Tibial artery (tissue), 4 donors: Measurements from ENCODE around the gene STPG2.
A peak's percentile ranks its signal among the peaks of the same experiment; 100 is the strongest.

ENCODE experiments used
- DNase-seq, 2 donors: peaks; one replicate each; pipeline ENCODE4 v3.0.0-alpha.2; 2019
- H3K27ac ChIP-seq, 2 donors: fragments of 200-600 bp; sonication (generic) in 1 of 2; 1 replicate in 1 of 2; 2 replicates in 1 of 2; pipeline ENCODE4 v1.5.1; 2018 to 2019; ENCODE audit warnings: mild to moderate bottlenecking in 1 of 2
- H3K27me3 ChIP-seq, 2 donors: fragments of 200-600 bp; sonication (generic) in 1 of 2; one replicate each; pipeline versions ENCODE4 v1.5.1 to v1.6.0; 2016 to 2019
- H3K36me3 ChIP-seq, 3 donors: fragments of 200-600 bp; sonication (generic) in 2 of 3; one replicate each; pipeline ENCODE4 v1.5.1; 2016 to 2019; ENCODE audit warnings: mild to moderate bottlenecking in 2 of 3
- H3K4me1 ChIP-seq, 4 donors: fragments of 200-600 bp; sonication (generic) in 2 of 4; 1 replicate in 3 of 4; 2 replicates in 1 of 4; pipeline ENCODE4 v1.5.1; 2016 to 2019
- H3K4me3 ChIP-seq, 2 donors: fragments of 200-600 bp; sonication (generic) in 1 of 2; 1 replicate in 1 of 2; 2 replicates in 1 of 2; pipeline ENCODE4 v1.5.1; 2018 to 2019; ENCODE audit warnings: mild to moderate bottlenecking in 2 of 2
- H3K9me3 ChIP-seq, 3 donors: fragments of 200-600 bp; sonication (generic) in 1 of 3; one replicate each; pipeline ENCODE4 v1.5.1; 2016 to 2019
- CTCF ChIP-seq, 2 experiments: fragments of 200-600 bp in 1 of 2; fragments of 450-650 bp in 1 of 2; IDR thresholded peaks; one replicate each; pipeline ENCODE4 v1.5.1; 2017 to 2019; ENCODE audit warnings: antibody characterized with exemption in 2 of 2, mild to moderate bottlenecking in 1 of 2, moderate library complexity in 1 of 2
- intact Hi-C: fragments of 100-400 bp; cut with DNase I; formaldehyde crosslinking; loops from one replicate; pipeline ENCODE4 v1.15.0; 2023; ENCODE audit warnings: low total_unique reads

STPG2 gene

GRCh38 chr4:98150092-98150761, 7.0 kb upstream of the STPG2 start:
- TF ChIP-seq CTCF (IDR thresholded peaks at IDR 0.05) = no peak
- H3K27ac ChIP-seq = no peak overlapping the region
- intact Hi-C loops = no loop called here
- no peaks in the 10 kb centered on the region for H3K9me3 ChIP-seq
- no peaks in the 10 kb centered on the region for H3K27me3 ChIP-seq
- no peak overlapping the region for H3K4me3 ChIP-seq
- DNase-seq = no peak
- no peaks in the 10 kb centered on the region for H3K4me1 ChIP-seq
- no peaks in the 10 kb centered on the region for H3K36me3 ChIP-seq

DNA sequence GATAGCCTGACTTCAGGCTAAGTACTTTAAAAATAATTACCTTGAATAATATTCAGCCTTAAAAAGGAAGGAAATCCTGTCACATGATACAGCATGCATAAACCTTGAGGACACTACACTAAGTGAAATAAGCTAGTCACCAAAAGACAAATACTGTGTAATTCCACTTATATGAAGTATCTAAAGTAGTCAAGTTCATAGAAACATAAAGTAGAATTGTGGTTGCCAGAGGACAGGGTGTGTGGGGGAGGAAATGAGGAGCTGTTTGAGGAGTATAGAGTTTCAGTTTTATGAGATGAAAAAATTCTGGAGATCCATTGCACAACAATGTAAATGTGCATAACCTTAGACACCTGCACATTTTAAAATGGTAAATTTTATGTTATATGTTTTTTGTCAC, 5.6 kb upstream of the STPG2 start:
- Histone ChIP-seq H3K4me1 (peaks cover 0 to 2% (median 0%) of the 10 kb centered on the region in 4 donors), H3K36me3 (no peaks in the 10 kb centered on the region), H3K27ac (no peak overlapping the region), H3K4me3 (no peak overlapping the region), H3K9me3 (no peaks in the 10 kb centered on the region), H3K27me3 (no peaks in the 10 kb centered on the region)
- DNase-seq = no peak
- intact Hi-C loops = no loop called here
- no peak for TF ChIP-seq CTCF (IDR thresholded peaks at IDR 0.05)

DNA sequence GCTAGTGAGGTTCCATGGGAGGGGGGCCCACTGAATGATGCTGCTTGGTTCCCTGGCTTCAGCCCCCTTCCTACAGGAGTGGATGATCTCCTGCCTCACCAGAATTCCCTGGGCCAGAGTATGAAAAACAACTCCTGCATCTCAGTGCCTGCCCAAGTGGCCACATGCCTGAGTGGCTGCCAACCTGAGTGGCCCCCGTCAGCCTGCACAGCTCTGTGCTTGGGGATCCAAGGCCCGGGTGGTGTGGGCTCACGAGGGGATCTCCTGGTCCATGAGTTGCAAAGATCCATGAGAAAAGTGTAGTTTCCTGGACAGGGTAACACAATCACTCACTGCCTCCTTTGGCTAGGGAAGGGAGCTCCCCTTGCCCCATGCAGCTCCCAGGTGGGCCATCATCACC, 17.1 kb downstream of the STPG2 start:
- DNase-seq = no peak
- Histone ChIP-seq H3K36me3 (no peaks in the 10 kb centered on the region), H3K27ac (no peak overlapping the region), H3K27me3 (no peaks in the 10 kb centered on the region), H3K4me3 (no peak overlapping the region), H3K4me1 (no peaks in the 10 kb centered on the region), H3K9me3 (peaks cover 0 to 7% (median 0%) of the 10 kb centered on the region in 3 donors)
- intact Hi-C loops = no loop called here
- TF ChIP-seq CTCF (IDR thresholded peaks at IDR 0.05) = no peak

DNA sequence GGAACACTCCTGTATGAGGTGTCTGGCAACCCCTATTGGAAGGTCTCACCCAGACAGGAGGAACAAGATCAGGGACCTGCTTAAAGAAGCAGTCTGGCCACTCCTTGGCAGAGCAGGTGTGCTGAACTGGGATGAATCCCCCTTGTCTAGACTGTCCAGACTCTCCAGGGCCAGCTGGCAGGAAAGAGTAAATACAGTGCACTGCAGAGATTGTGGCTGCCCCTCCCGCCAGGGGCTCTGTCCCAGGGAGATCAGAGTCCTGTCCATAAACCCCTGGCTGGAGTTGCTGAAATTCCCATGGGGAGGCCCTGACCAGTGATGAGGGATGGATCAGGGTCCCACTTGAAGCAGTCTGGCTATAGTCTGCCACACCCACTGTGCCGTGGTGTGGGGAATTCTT, 17.7 kb downstream of the STPG2 start:
- Histone ChIP-seq H3K4me3 (no peak overlapping the region), H3K27ac (no peak overlapping the region), H3K36me3 (no peaks in the 10 kb centered on the region), H3K9me3 (peaks cover 0 to 7% (median 0%) of the 10 kb centered on the region in 3 donors), H3K4me1 (no peaks in the 10 kb centered on the region), H3K27me3 (no peaks in the 10 kb centered on the region)
- no peak for TF ChIP-seq CTCF (IDR thresholded peaks at IDR 0.05)
- intact Hi-C loops = no loop called here
- DNase-seq = no peak

GRCh38 chr4:98117363-98117762, 25.9 kb downstream of the STPG2 start:
- peaks cover 0 to 7% (median 0%) of the 10 kb centered on the region in 3 donors for H3K9me3 ChIP-seq
- no peak for DNase-seq
- H3K4me3 ChIP-seq = no peak overlapping the region
- intact Hi-C loops = no loop called here
- H3K27ac ChIP-seq = no peak overlapping the region
- no peaks in the 10 kb centered on the region for H3K27me3 ChIP-seq
- H3K36me3 ChIP-seq = no peaks in the 10 kb centered on the region
- peaks cover 0 to 3% (median 0%) of the 10 kb centered on the region in 4 donors for H3K4me1 ChIP-seq
- TF ChIP-seq CTCF (IDR thresholded peaks at IDR 0.05) = no peak

DNA sequence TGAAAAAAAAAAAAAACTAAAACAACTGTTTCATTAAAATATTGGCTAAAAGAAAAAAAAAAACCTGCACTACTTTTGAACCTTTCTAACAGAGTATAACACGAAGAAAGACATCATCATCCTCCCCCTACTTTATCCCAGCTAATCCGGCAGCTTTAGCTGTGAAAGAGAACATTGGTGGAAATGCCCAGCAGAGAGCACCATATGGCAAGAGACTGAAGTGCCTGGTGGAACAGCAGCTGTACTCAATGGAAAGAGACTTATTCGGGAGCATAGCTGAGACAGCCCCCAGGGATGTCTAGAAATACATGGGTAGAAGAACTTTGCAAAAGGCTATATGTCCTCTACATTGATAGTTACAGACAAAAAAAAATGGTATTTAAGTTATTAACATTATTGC, 30.3 kb downstream of the STPG2 start:
- Histone ChIP-seq H3K4me1 (peaks cover 0 to 15% (median 3%) of the 10 kb centered on the region in 4 donors), H3K36me3 (no peaks in the 10 kb centered on the region), H3K4me3 (no peak overlapping the region), H3K27me3 (no peaks in the 10 kb centered on the region), H3K9me3 (no peaks in the 10 kb centered on the region), H3K27ac (no peak overlapping the region)
- DNase-seq = no peak
- peak in 1 of 2 experiments; percentile 21 for TF ChIP-seq CTCF (IDR thresholded peaks at IDR 0.05)
- intact Hi-C loops = no loop called here
